ENCODE results near the gene RPTOR. TPM values are rescaled to one million over a fixed set of nuclear protein-coding genes. Genes with fewer than 3 reads are reported as not detected.

Gene RPTOR
- total RNA-seq, 1 experiment from 2014 or later, result 25.1 TPM

DNA sequence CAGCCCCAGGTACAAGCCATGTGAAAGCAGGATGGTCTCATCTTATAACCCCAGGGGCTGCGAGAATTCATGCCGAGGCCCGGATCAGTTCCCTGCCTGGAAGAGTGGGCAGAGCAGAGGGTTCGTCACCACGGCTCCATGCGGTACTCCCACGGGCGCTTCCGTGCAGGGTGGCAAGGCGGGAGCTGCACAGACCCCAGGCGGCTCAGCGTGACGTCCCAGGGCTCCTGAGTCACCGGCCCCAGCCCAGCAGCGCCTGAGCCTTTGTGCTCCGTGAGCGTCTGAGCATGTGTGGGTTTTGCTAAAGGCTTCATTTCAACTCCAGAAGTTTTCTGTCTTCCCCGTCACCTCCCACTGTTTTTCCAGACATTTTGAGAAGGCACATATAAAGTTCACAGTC is 375.8 kb downstream of the RPTOR start:
- H2AK5ac ChIP-seq (ENCODE audit: insufficient read length, low read length), result no peak overlapping the region
- H4K8ac ChIP-seq (replicated peaks; ENCODE audit: insufficient read length, low read depth, low read length), result no peak overlapping the region
- peaks cover 20% of the 10 kb centered on the region for H3K27me3 Mint-ChIP-seq (ENCODE audit: low read depth)
- H3K18ac ChIP-seq (ENCODE audit: insufficient read length, low read depth, low read length), result no peak overlapping the region
- H2BK12ac ChIP-seq (ENCODE audit: insufficient read length, low read depth, low read length), result no peak overlapping the region
- no peak overlapping the region for H3K4ac ChIP-seq (ENCODE audit: low read depth, low read length)
- H3K9ac ChIP-seq (ENCODE audit: extremely low read depth, insufficient read length, low read length), result no peak overlapping the region
- H3K27ac Mint-ChIP-seq, result no peak overlapping the region
- H3K27ac ChIP-seq (ENCODE audit: insufficient read length, low read depth, low read length), result no peak overlapping the region
- H2BK120ac ChIP-seq (ENCODE audit: low read depth, low read length, poor library complexity, severe bottlenecking), result no peak overlapping the region
- WGBS (ENCODE audit: extremely low coverage, insufficient read length, low lambda C conversion rate), result no CpG with 5 or more reads among the region's 18 CpGs
- H3K23ac ChIP-seq (ENCODE audit: insufficient read length, low read depth, low read length), result no peak overlapping the region
- no peak overlapping the region for H4K91ac ChIP-seq (ENCODE audit: insufficient read length, low read depth, low read length)
- H3T11ph ChIP-seq (ENCODE audit: low read length), result no peak overlapping the region
- H3K14ac ChIP-seq (ENCODE audit: insufficient read depth, low read length), result no peak overlapping the region
- no peak overlapping the region for H2BK20ac ChIP-seq (ENCODE audit: low read depth, low read length, poor library complexity, severe bottlenecking)
- H3K36me3 Mint-ChIP-seq (ENCODE audit: insufficient read depth in 1 of 3, low read depth in 3 of 3), result peaks cover 11 to 23% (median 16%) of the 10 kb centered on the region in 3 experiments
- H4K5ac ChIP-seq (ENCODE audit: insufficient read length, low read depth, low read length), result no peak overlapping the region
- peaks cover 3% of the 10 kb centered on the region for H3K23me2 ChIP-seq (ENCODE audit: insufficient read length, low read depth, low read length, poor library complexity, severe bottlenecking)
- no peak for DNase-seq
- TF ChIP-seq, protein P1, sequence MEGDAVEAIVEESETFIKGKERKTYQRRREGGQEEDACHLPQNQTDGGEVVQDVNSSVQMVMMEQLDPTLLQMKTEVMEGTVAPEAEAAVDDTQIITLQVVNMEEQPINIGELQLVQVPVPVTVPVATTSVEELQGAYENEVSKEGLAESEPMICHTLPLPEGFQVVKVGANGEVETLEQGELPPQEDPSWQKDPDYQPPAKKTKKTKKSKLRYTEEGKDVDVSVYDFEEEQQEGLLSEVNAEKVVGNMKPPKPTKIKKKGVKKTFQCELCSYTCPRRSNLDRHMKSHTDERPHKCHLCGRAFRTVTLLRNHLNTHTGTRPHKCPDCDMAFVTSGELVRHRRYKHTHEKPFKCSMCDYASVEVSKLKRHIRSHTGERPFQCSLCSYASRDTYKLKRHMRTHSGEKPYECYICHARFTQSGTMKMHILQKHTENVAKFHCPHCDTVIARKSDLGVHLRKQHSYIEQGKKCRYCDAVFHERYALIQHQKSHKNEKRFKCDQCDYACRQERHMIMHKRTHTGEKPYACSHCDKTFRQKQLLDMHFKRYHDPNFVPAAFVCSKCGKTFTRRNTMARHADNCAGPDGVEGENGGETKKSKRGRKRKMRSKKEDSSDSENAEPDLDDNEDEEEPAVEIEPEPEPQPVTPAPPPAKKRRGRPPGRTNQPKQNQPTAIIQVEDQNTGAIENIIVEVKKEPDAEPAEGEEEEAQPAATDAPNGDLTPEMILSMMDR (conservative IDR thresholded peaks at IDR 0.05), result no peak
- no peak overlapping the region for H2BK5ac ChIP-seq (ENCODE audit: insufficient read length, low read length)
- no peak overlapping the region for H2AFZ ChIP-seq (ENCODE audit: low read length)
- no peaks in the 10 kb centered on the region for H3K27me3 ChIP-seq (ENCODE audit: insufficient read depth, low read length)
- H2BK15ac ChIP-seq (ENCODE audit: low read depth, low read length), result no peak overlapping the region
- H3K4me2 ChIP-seq (ENCODE audit: insufficient read depth, insufficient read length, low read length), result no peak overlapping the region
- no peaks in the 10 kb centered on the region for H3K9me3 ChIP-seq (ENCODE audit: control insufficient read depth, low read depth, low read length)
- peaks cover 3% of the 10 kb centered on the region in 2 experiments; a peak in 4 of 5 replicates for H3K9me3 Mint-ChIP-seq
- no peaks in the 10 kb centered on the region for H3K79me2 ChIP-seq (ENCODE audit: insufficient read depth, low read length)
- H3K56ac ChIP-seq (ENCODE audit: insufficient read length, low read depth, low read length), result no peak overlapping the region
- no peaks in the 10 kb centered on the region for H3K79me1 ChIP-seq (ENCODE audit: insufficient read depth, low read depth, low read length, poor library complexity, severe bottlenecking)
- no peak overlapping the region for H3K4me3 Mint-ChIP-seq
- H3K4me1 Mint-ChIP-seq, result no peaks in the 10 kb centered on the region
- H4K20me1 ChIP-seq (ENCODE audit: control insufficient read depth, insufficient read depth, insufficient read length), result no peaks in the 10 kb centered on the region
- no peaks in the 10 kb centered on the region for H3K4me1 ChIP-seq (ENCODE audit: insufficient read depth, low read length)

All from H9 (cell line).